GM13977 (cell line): ENCODE measurements around the gene MSANTD3.
"Not testable (repeated sequence)": the region's sequence is repeated elsewhere in the genome, so short reads cannot be mapped to it uniquely, and the experiment has no call there.

Source experiments
- DNase-seq: peaks from one replicate; pipeline ENCODE4 v3.0.0; 2012; ENCODE audit warnings: low spot score
- CTCF ChIP-seq: IDR thresholded peaks from 2 replicates; pipeline ENCODE4 v1.5.1; 2012; ENCODE audit warnings: mild to moderate bottlenecking, control low read depth; ENCODE audit not compliant: insufficient read depth; ENCODE audit errors: extremely low read depth, missing control alignments
- in situ Hi-C: fragments of 300-500 bp; cut with MboI; formaldehyde crosslinking; loops from one replicate; pipeline ENCODE4 v1.12.0; 2022; ENCODE audit warnings: low sequenced_read_pairs, low pct_unique_long_range_greater_than_20kb, mixed read lengths, inconsistent platforms; ENCODE audit not compliant: unreplicated experiment

The MSANTD3 gene

GRCh38 chr9:100417815-100418214 lies 9.1 kb upstream of the MSANTD3 start:
- DNase-seq = no peak
- in situ Hi-C loops = no loop called here
- TF ChIP-seq CTCF = no peak

- no peak for DNase-seq
- TF ChIP-seq CTCF = no peak
- in situ Hi-C loops = no loop called here
These were observed 7.8 kb upstream of the MSANTD3 start for GRCh38 chr9:100419166-100419565.

- DNase-seq, in situ Hi-C loops: not testable (repeated sequence)
These were observed 5.8 kb upstream of the MSANTD3 start for GRCh38 chr9:100421116-100421515.

GRCh38 chr9:100425758-100426157 lies 1.2 kb upstream of the MSANTD3 start:
- DNase-seq = no peak
- TF ChIP-seq CTCF = no peak
- in situ Hi-C loops = no loop called here

- DNase-seq = no peak
- in situ Hi-C loops = no loop called here
- TF ChIP-seq CTCF = no peak
These were observed 784 bp upstream of the MSANTD3 start for GRCh38 chr9:100426189-100426529.

- no peak for DNase-seq
- in situ Hi-C loops = no loop called here
- TF ChIP-seq CTCF = no peak
These were observed 672 bp downstream of the MSANTD3 start for GRCh38 chr9:100427366-100428263.

GRCh38 chr9:100428871-100429654 lies 2.1 kb downstream of the MSANTD3 start:
- in situ Hi-C loops = no loop called here
- DNase-seq = no peak
- TF ChIP-seq CTCF = no peak
